ENCODE measurements around the gene MRPS23.

The MRPS23 gene

GRCh38 chr17:57794841-57795240 lies 55.0 kb downstream of the MRPS23 start:
- no peak for DNase-seq (ENCODE audit: low spot score)

DNA sequence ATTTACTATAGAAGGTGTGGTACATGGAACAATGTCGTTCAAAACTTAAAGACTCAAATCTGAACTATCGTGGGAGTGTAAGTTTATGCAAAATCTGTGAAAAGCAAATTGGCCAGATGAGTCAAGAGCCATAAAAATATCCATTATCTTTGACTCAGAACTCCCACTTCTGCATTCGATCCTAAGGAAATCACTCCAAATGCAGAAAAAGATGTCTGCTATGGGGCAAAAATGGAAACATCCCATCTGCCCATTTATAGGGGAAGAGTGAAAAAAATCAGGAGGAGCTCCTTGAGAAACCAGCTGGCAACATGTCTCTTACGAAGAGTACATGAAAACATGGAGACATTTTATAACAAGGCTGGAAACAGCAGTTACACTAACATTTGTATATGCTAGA lies 61.1 kb downstream of the MRPS23 start:
- DNase-seq (ENCODE audit: low spot score), result no peak

- no peak for DNase-seq (ENCODE audit: low spot score)
Observed at GRCh38 chr17:57785022-57785421, 64.8 kb downstream of the MRPS23 start.

Measured in globus pallidus (tissue), 1 donor.